ENCODE measurements around the gene PABPC5. TPM values are rescaled to one million over a fixed set of nuclear protein-coding genes. Genes with fewer than 3 reads are reported as not detected.

Gene PABPC5
- 1.2 TPM for polyA plus RNA-seq (2013, experiment 1 of 2; ENCODE audit: insufficient read length)
- 2.3 TPM for polyA plus RNA-seq (2013, experiment 2 of 2; ENCODE audit: insufficient read length)

- DNase-seq = peak; percentile 88
Observed at GRCh38 chrX:91434351-91435168, at the start of gene PABPC5. TSS of gene PABPC5 (plus strand) at chrX:91434839. CDS start at chrX:91435578, 739 bp downstream.

DNA sequence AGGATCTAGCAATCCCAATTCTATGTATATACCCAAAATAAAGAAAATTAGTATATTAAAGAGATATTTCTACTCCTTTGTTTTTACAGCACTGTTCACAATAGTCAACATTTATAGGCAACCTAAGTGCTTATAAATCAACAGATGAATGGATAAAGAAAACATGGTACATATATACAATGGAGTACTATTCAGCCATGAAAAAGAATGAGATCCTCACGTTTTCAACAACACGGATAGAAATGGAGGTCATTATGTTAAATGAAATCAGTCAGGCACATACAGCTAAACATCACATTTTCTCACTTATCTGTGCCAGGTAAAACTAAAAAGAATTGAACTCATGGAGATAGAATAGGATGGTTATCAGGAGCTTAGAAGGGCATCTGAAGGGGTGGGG lies 45.6 kb upstream of the PABPC5 start:
- no peak for DNase-seq

- peak; percentile 0 for DNase-seq
Observed at GRCh38 chrX:91414713-91415112, 19.9 kb upstream of the PABPC5 start.

DNA sequence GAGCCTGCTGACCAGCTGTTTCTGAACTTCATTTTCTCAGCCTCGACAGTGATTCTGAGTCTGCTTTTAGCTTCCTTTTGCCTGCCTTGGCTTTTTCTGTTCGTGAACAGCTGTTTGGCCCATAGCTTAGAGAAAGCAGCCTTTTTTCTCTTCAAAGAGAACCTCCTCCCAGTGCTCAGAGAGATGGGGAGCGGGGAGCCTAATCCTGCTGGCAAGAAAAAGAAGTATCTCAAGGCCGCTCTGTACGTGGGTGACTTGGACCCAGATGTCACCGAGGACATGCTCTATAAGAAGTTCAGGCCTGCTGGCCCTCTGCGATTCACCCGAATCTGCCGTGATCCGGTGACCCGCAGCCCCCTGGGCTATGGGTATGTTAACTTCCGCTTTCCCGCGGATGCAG lies 756 bp downstream of the PABPC5 start:
- peak; percentile 8 for DNase-seq
